ENCODE measurements around the gene OTUD7B. TPM values are rescaled to one million over a fixed set of nuclear protein-coding genes. Genes with fewer than 3 reads are reported as not detected.

OTUD7B gene
- total and polyA plus RNA-seq, 9 of the 15 experiments (the other 6 are each of a cell fraction or from before 2014, with no cell fraction given) = 0.96 to 18.8 (median 7.4) TPM

DNA sequence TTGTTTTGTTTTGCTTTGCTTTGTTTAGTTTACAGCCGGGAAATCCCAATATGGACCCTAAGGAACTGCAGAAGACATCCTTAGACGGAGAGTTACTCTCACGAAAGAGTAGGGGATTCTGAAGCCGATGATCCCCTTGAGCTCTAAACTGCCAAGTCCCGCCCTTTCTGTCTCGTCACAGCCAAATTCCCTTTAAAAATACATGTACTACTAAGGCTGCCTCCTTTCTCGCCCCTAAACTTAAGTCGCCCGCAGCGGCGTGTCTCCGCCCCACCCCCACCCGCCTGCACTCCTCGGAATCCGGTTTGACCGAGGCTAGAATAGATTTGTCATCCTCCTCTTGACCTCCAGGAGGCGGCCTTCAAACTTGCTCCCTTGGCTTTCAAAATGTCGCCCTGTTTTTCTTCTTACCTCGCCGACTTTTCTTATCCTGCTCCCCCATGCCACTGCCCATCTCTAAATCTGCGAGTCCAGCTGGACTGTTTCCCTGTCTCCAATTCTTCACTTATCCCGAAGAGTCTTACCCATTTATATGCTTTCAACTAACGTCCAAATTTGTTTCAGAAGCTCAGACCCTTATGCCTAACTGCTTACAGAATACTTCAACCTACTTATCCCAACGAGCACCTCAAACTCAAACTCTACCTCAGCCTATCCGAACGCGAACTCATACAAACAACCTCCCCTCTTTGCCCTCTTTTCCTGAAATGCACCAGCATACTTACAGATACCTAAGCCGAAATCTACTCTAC, 122.1 kb downstream of the OTUD7B start (continued):
- TF ChIP-seq RBM17 (IDR thresholded peaks at IDR 0.05; ENCODE audit: borderline replicate concordance, low read depth, low read length) (no peak), ZNF695 (CRISPR knock-in tag; IDR thresholded peaks at IDR 0.05) (no peak), PHF21A (IDR thresholded peaks at IDR 0.05; ENCODE audit: borderline replicate concordance, low read depth) (no peak), IRF2 (CRISPR knock-in tag; IDR thresholded peaks at IDR 0.05) (no peak), REST (IDR thresholded peaks at IDR 0.05; ENCODE audit: borderline replicate concordance) (peak; percentile 81), REST (CRISPR knock-in tag; IDR thresholded peaks at IDR 0.05; ENCODE audit: low read depth) (no peak), ZNF143 (CRISPR knock-in tag; IDR thresholded peaks at IDR 0.05) (0 out of 2 replicates have a peak, but pooled peaks have one; percentile 9), ILK (tag; IDR thresholded peaks at IDR 0.05; ENCODE audit: borderline replicate concordance, low read depth) (no peak), POU5F1 (IDR thresholded peaks at IDR 0.05; ENCODE audit: borderline replicate concordance, low read depth, low read length, partially characterized antibody) (no peak), RBFOX2 (IDR thresholded peaks at IDR 0.05; ENCODE audit: low read depth, low read length) (no peak), ZNF239 (CRISPR knock-in tag; IDR thresholded peaks at IDR 0.05) (no peak), HINFP (tag; conservative IDR thresholded peaks at IDR 0.05; ENCODE audit: low read depth) (no peak), FOXA3 (CRISPR knock-in tag; conservative IDR thresholded peaks at IDR 0.05 in 1 of 2, IDR thresholded peaks at IDR 0.05 in 1 of 2) (no peak; a peak in 1 of 4 replicates), NR2F6 (CRISPR knock-in tag; IDR thresholded peaks at IDR 0.05) (no peak), ZNF586 (CRISPR knock-in tag; conservative IDR thresholded peaks at IDR 0.05) (no peak), ZNF133 (CRISPR knock-in tag; IDR thresholded peaks at IDR 0.05) (no peak), BRCA1 (IDR thresholded peaks at IDR 0.05) (no peak), BRCA1 (CRISPR knock-in tag; IDR thresholded peaks at IDR 0.05) (no peak), ZC3H4 (CRISPR knock-in tag; IDR thresholded peaks at IDR 0.05; ENCODE audit: borderline replicate concordance) (peak; percentile 90; the same call in 1 of the 2 replicates), ZNF165 (CRISPR knock-in tag; IDR thresholded peaks at IDR 0.05; ENCODE audit: borderline replicate concordance) (no peak)

Measured in K562 (cell line).